Measurements from ENCODE around the gene CENPC.
"Not testable (repeated sequence)": the region's sequence is repeated elsewhere in the genome, so short reads cannot be mapped to it uniquely, and the experiment has no call there.

The CENPC gene

GRCh38 chr4:67480810-67481209 is 64.5 kb downstream of the CENPC start:
- Histone ChIP-seq H3K4me1 (ENCODE audit: control insufficient read depth, insufficient read depth, low read length) (no peaks in the 10 kb centered on the region), H3K9me3 (ENCODE audit: control insufficient read depth in 2 of 2, low read length in 2 of 2) (no peaks in the 10 kb centered on the region), H3K27me3 (ENCODE audit: control insufficient read depth in 1 of 2, insufficient read depth in 2 of 2, low read length in 2 of 2) (no peaks in the 10 kb centered on the region), H3K27ac (ENCODE audit: low read length) (no peak overlapping the region), H3K36me3 (ENCODE audit: control insufficient read depth in 2 of 2, insufficient read depth in 2 of 2, low read length in 2 of 2) (peaks cover 17 to 34% of the 10 kb centered on the region in 2 donors), H3K4me3 (ENCODE audit: low read length in 2 of 2) (no peak overlapping the region), H3K9ac (ENCODE audit: low read length in 2 of 2) (no peak overlapping the region)

- Histone ChIP-seq H3K27ac (ENCODE audit: low read length) (no peak overlapping the region), H3K4me1 (ENCODE audit: control insufficient read depth, insufficient read depth, low read length) (no peaks in the 10 kb centered on the region), H3K27me3 (ENCODE audit: control insufficient read depth in 1 of 2, insufficient read depth in 2 of 2, low read length in 2 of 2) (no peaks in the 10 kb centered on the region), H3K9me3 (ENCODE audit: control insufficient read depth in 2 of 2, low read length in 2 of 2) (no peaks in the 10 kb centered on the region), H3K36me3 (ENCODE audit: control insufficient read depth in 2 of 2, insufficient read depth in 2 of 2, low read length in 2 of 2) (peaks cover 16 to 34% of the 10 kb centered on the region in 2 donors), H3K9ac (ENCODE audit: low read length in 2 of 2) (no peak overlapping the region), H3K4me3 (ENCODE audit: low read length in 2 of 2) (no peak overlapping the region)
Measured at GRCh38 chr4:67475155-67475554, 70.1 kb downstream of the CENPC start.

GRCh38 chr4:67470871-67471270 is 74.4 kb downstream of the CENPC start:
- H3K4me1 ChIP-seq (ENCODE audit: control insufficient read depth, insufficient read depth, low read length), result no peaks in the 10 kb centered on the region
- H3K27me3 ChIP-seq (ENCODE audit: control insufficient read depth in 1 of 2, insufficient read depth in 2 of 2, low read length in 2 of 2), result no peaks in the 10 kb centered on the region
- H3K9ac ChIP-seq (ENCODE audit: low read length in 2 of 2), result no peak overlapping the region
- H3K27ac ChIP-seq (ENCODE audit: low read length), result no peak overlapping the region
- peaks cover 6 to 28% of the 10 kb centered on the region in 2 donors for H3K36me3 ChIP-seq (ENCODE audit: control insufficient read depth in 2 of 2, insufficient read depth in 2 of 2, low read length in 2 of 2)
- no peak overlapping the region for H3K4me3 ChIP-seq (ENCODE audit: low read length in 2 of 2)
- no peaks in the 10 kb centered on the region for H3K9me3 ChIP-seq (ENCODE audit: control insufficient read depth in 2 of 2, low read length in 2 of 2)

GRCh38 chr4:67468830-67469229 is 76.5 kb downstream of the CENPC start:
- no peak overlapping the region for H3K27ac ChIP-seq (ENCODE audit: low read length)
- no peaks in the 10 kb centered on the region for H3K9me3 ChIP-seq (ENCODE audit: control insufficient read depth in 2 of 2, low read length in 2 of 2)
- H3K27me3 ChIP-seq (ENCODE audit: control insufficient read depth in 1 of 2, insufficient read depth in 2 of 2, low read length in 2 of 2), result no peaks in the 10 kb centered on the region
- H3K9ac ChIP-seq (ENCODE audit: low read length in 2 of 2), result no peak overlapping the region
- H3K36me3 ChIP-seq (ENCODE audit: control insufficient read depth in 2 of 2, insufficient read depth in 2 of 2, low read length in 2 of 2), result peaks cover 2 to 17% of the 10 kb centered on the region in 2 donors
- no peak overlapping the region for H3K4me3 ChIP-seq (ENCODE audit: low read length in 2 of 2)
- peaks cover 4% of the 10 kb centered on the region for H3K4me1 ChIP-seq (ENCODE audit: control insufficient read depth, insufficient read depth, low read length)

- Histone ChIP-seq H3K27ac (ENCODE audit: low read length) (no peak overlapping the region), H3K36me3 (ENCODE audit: control insufficient read depth in 2 of 2, insufficient read depth in 2 of 2, low read length in 2 of 2) (peaks cover 2 to 15% of the 10 kb centered on the region in 2 donors), H3K9me3 (ENCODE audit: control insufficient read depth in 2 of 2, low read length in 2 of 2) (no peaks in the 10 kb centered on the region), H3K27me3 (ENCODE audit: control insufficient read depth in 1 of 2, insufficient read depth in 2 of 2, low read length in 2 of 2) (no peaks in the 10 kb centered on the region), H3K4me1 (ENCODE audit: control insufficient read depth, insufficient read depth, low read length) (peaks cover 4% of the 10 kb centered on the region), H3K9ac (ENCODE audit: low read length in 2 of 2) (no peak overlapping the region), H3K4me3 (ENCODE audit: low read length in 2 of 2) (no peak overlapping the region)
Measured at GRCh38 chr4:67466751-67467150, 78.6 kb downstream of the CENPC start.

- H3K9ac ChIP-seq (ENCODE audit: low read length in 2 of 2), result no peak overlapping the region
- peaks cover 4% of the 10 kb centered on the region for H3K4me1 ChIP-seq (ENCODE audit: control insufficient read depth, insufficient read depth, low read length)
- H3K27ac ChIP-seq (ENCODE audit: low read length), result no peak overlapping the region
- H3K9me3 ChIP-seq (ENCODE audit: control insufficient read depth in 2 of 2, low read length in 2 of 2), result no peaks in the 10 kb centered on the region
- H3K36me3 ChIP-seq (ENCODE audit: control insufficient read depth in 2 of 2, insufficient read depth in 2 of 2, low read length in 2 of 2), result peaks cover 2 to 10% of the 10 kb centered on the region in 2 donors
- no peaks in the 10 kb centered on the region for H3K27me3 ChIP-seq (ENCODE audit: control insufficient read depth in 1 of 2, insufficient read depth in 2 of 2, low read length in 2 of 2)
- no peak overlapping the region for H3K4me3 ChIP-seq (ENCODE audit: low read length in 2 of 2)
Measured at GRCh38 chr4:67465763-67466052, 79.6 kb downstream of the CENPC start.

GRCh38 chr4:67465032-67465762 is 80.1 kb downstream of the CENPC start:
- Histone ChIP-seq H3K4me1 (ENCODE audit: control insufficient read depth, insufficient read depth, low read length) (peaks cover 4% of the 10 kb centered on the region), H3K9ac (ENCODE audit: low read length in 2 of 2) (no peak overlapping the region), H3K27me3 (ENCODE audit: control insufficient read depth in 1 of 2, insufficient read depth in 2 of 2, low read length in 2 of 2) (no peaks in the 10 kb centered on the region), H3K36me3 (ENCODE audit: control insufficient read depth in 2 of 2, insufficient read depth in 2 of 2, low read length in 2 of 2) (peaks cover 2 to 9% of the 10 kb centered on the region in 2 donors), H3K4me3 (ENCODE audit: low read length in 2 of 2) (no peak overlapping the region), H3K9me3 (ENCODE audit: control insufficient read depth in 2 of 2, low read length in 2 of 2) (no peaks in the 10 kb centered on the region), H3K27ac (ENCODE audit: low read length) (no peak overlapping the region)

GRCh38 chr4:67460574-67460973 is 84.7 kb downstream of the CENPC start:
- Histone ChIP-seq H3K4me3 (ENCODE audit: low read length in 2 of 2) (no peak overlapping the region), H3K4me1 (ENCODE audit: control insufficient read depth, insufficient read depth, low read length) (peaks cover 4% of the 10 kb centered on the region), H3K27me3 (ENCODE audit: control insufficient read depth in 1 of 2, insufficient read depth in 2 of 2, low read length in 2 of 2) (no peaks in the 10 kb centered on the region), H3K9ac (ENCODE audit: low read length in 2 of 2) (no peak overlapping the region), H3K27ac (ENCODE audit: low read length) (no peak overlapping the region), H3K36me3 (ENCODE audit: control insufficient read depth in 2 of 2, insufficient read depth in 2 of 2, low read length in 2 of 2) (peaks cover 0 to 3% of the 10 kb centered on the region in 2 donors), H3K9me3 (ENCODE audit: control insufficient read depth in 2 of 2, low read length in 2 of 2) (no peaks in the 10 kb centered on the region)

GRCh38 chr4:67459164-67459563 is 86.1 kb downstream of the CENPC start:
- no peaks in the 10 kb centered on the region for H3K9me3 ChIP-seq (ENCODE audit: control insufficient read depth in 2 of 2, low read length in 2 of 2)

GRCh38 chr4:67456577-67457196 is 88.6 kb downstream of the CENPC start:
- no peak overlapping the region for H3K27ac ChIP-seq (ENCODE audit: low read length)
- no peaks in the 10 kb centered on the region for H3K9me3 ChIP-seq (ENCODE audit: control insufficient read depth in 2 of 2, low read length in 2 of 2)
- H3K36me3 ChIP-seq (ENCODE audit: control insufficient read depth in 2 of 2, insufficient read depth in 2 of 2, low read length in 2 of 2), result peaks cover 6 to 7% of the 10 kb centered on the region in 2 donors
- H3K4me1 ChIP-seq (ENCODE audit: control insufficient read depth, insufficient read depth, low read length), result no peaks in the 10 kb centered on the region
- H3K4me3 ChIP-seq (ENCODE audit: low read length in 2 of 2), result no peak overlapping the region
- H3K9ac ChIP-seq (ENCODE audit: low read length in 2 of 2), result no peak overlapping the region
- H3K27me3 ChIP-seq (ENCODE audit: control insufficient read depth in 1 of 2, insufficient read depth in 2 of 2, low read length in 2 of 2), result no peaks in the 10 kb centered on the region

More at GRCh38 chr4:67459164-67459563, 86.1 kb downstream of the CENPC start:
- H3K9ac ChIP-seq (ENCODE audit: low read length in 2 of 2), result no peak overlapping the region
- no peaks in the 10 kb centered on the region for H3K27me3 ChIP-seq (ENCODE audit: control insufficient read depth in 1 of 2, insufficient read depth in 2 of 2, low read length in 2 of 2)
- no peak overlapping the region for H3K4me3 ChIP-seq (ENCODE audit: low read length in 2 of 2)
- H3K27ac ChIP-seq (ENCODE audit: low read length), result no peak overlapping the region
- H3K36me3 ChIP-seq (ENCODE audit: control insufficient read depth in 2 of 2, insufficient read depth in 2 of 2, low read length in 2 of 2), result peaks cover 3 to 4% of the 10 kb centered on the region in 2 donors
- no peaks in the 10 kb centered on the region for H3K4me1 ChIP-seq (ENCODE audit: control insufficient read depth, insufficient read depth, low read length)

- not testable (repeated sequence) for H3K9me3 ChIP-seq (ENCODE audit: control insufficient read depth in 2 of 2, low read length in 2 of 2); H3K9ac ChIP-seq (ENCODE audit: low read length in 2 of 2); H3K4me1 ChIP-seq (ENCODE audit: control insufficient read depth, insufficient read depth, low read length); H3K27ac ChIP-seq (ENCODE audit: low read length); H3K4me3 ChIP-seq (ENCODE audit: low read length in 2 of 2); H3K27me3 ChIP-seq (ENCODE audit: control insufficient read depth in 1 of 2, insufficient read depth in 2 of 2, low read length in 2 of 2)
- peaks cover 3 to 10% of the 10 kb centered on the region in 2 donors for H3K36me3 ChIP-seq (ENCODE audit: control insufficient read depth in 2 of 2, insufficient read depth in 2 of 2, low read length in 2 of 2)
Measured at GRCh38 chr4:67452846-67453205, 92.5 kb downstream of the CENPC start.

Data from stomach smooth muscle (tissue), 2 donors.